OCI-LY7 (cell line): ENCODE results near the gene GRB10. TPM values are rescaled to one million over a fixed set of nuclear protein-coding genes. Genes with fewer than 3 reads are reported as not detected.

Experiments
- BruUV-seq: library from RNA; stranded (reverse); fragments of 400-500 nt; replicated peaks from 2 replicates; lab custom pipeline; 2021; lab: Mats Ljungman, UMichigan
- CTCF ChIA-PET: fragments of 300-600 bp; sonication (Branson Sonifier 250); formaldehyde crosslinking; loops from one replicate; lab custom pipeline; 2022; ENCODE audit warnings: antibody characterized with exemption; ENCODE audit not compliant: unreplicated experiment; lab: Charles Lee
- POLR2A ChIA-PET: fragments of 300-600 bp; sonication (Branson Sonifier 250); formaldehyde crosslinking; loops from one replicate; lab custom pipeline; 2022; ENCODE audit warnings: antibody characterized with exemption; lab: Charles Lee
- DNase-seq: peaks from one replicate; pipeline ENCODE4 v3.0.0-alpha.2; 2015; ENCODE audit warnings: low spot score
- H2AFZ ChIP-seq: fragments of 200-600 bp; sonication (generic), shearing (Covaris generic); 2 replicates; pipeline ENCODE4 v1.6.1; 2014; ENCODE audit warnings: mild to moderate bottlenecking, antibody characterized with exemption, low read length, moderate library complexity
- H3K27ac ChIP-seq: fragments of 200-600 bp; sonication (generic); 2 replicates; pipeline ENCODE4 v1.5.1; 2014; ENCODE audit warnings: mixed run types, low read depth, mild to moderate bottlenecking, moderate library complexity, low read length, inconsistent platforms; ENCODE audit not compliant: poor library complexity, severe bottlenecking
- H3K36me3 ChIP-seq: fragments of 200-600 bp; sonication (generic); 2 replicates; pipeline ENCODE4 v1.6.1; 2014; ENCODE audit warnings: mild to moderate bottlenecking, antibody characterized with exemption, low read length, moderate library complexity, mixed read lengths; ENCODE audit not compliant: insufficient read depth
- H3K4me1 ChIP-seq: fragments of 200-600 bp; sonication (generic); 2 replicates; pipeline ENCODE4 v1.5.1; 2014; ENCODE audit warnings: mild to moderate bottlenecking, low read length; ENCODE audit not compliant: insufficient read depth, poor library complexity, severe bottlenecking
- H3K4me2 ChIP-seq: fragments of 200-600 bp; sonication (generic); 2 replicates; pipeline ENCODE4 v1.6.1; 2014; ENCODE audit warnings: mild to moderate bottlenecking, low read length
- H3K4me3 ChIP-seq: fragments of 200-600 bp; sonication (generic); 2 replicates; pipeline ENCODE4 v1.5.1; 2014; ENCODE audit warnings: mild to moderate bottlenecking, low read depth, low read length; ENCODE audit not compliant: poor library complexity, severe bottlenecking
- H3K79me2 ChIP-seq: fragments of 200-600 bp; sonication (generic); 2 replicates; pipeline ENCODE4 v1.6.1; 2016; ENCODE audit warnings: low read depth, mild to moderate bottlenecking, low read length, moderate library complexity, mixed read lengths; ENCODE audit not compliant: insufficient read depth
- H3K9me2 ChIP-seq: fragments of 200-600 bp; sonication (generic); 2 replicates; pipeline ENCODE4 v1.6.1; 2016; ENCODE audit warnings: mild to moderate bottlenecking, low read length, mixed read lengths; ENCODE audit not compliant: insufficient read depth
- H3K9me3 ChIP-seq: fragments of 200-600 bp; sonication (generic); 2 replicates; pipeline ENCODE4 v1.6.1; 2014; ENCODE audit warnings: mild to moderate bottlenecking, mixed run types, low read length, mixed read lengths
- H4K20me1 ChIP-seq: fragments of 200-600 bp; sonication (generic); 2 replicates; pipeline ENCODE4 v1.6.1; 2014; ENCODE audit warnings: mild to moderate bottlenecking, antibody characterized with exemption, low read length, moderate library complexity, mixed read lengths; ENCODE audit not compliant: insufficient read depth
- EZH2phosphoT487 ChIP-seq: fragments of 200-600 bp; sonication (generic); IDR thresholded peaks from 2 replicates; pipeline ENCODE4 v1.6.1; 2018; ENCODE audit warnings: low read depth, borderline replicate concordance, mild to moderate bottlenecking, mixed run types, antibody characterized with exemption, low read length, moderate library complexity, mixed read lengths
- intact Hi-C: fragments of 100-400 bp; cut with micrococcal nuclease; formaldehyde crosslinking; loops from one replicate; pipeline ENCODE4 v1.10.0; 2022; ENCODE audit not compliant: unreplicated experiment
- total RNA-seq, 2 experiments: library from RNA; depleted of rRNA in 1 of 2; stranded (reverse); fragments of >200 nt in 1 of 2; shearing (Covaris generic) in 1 of 2; gene quantifications; 2 replicates each; pipeline ENCODE4 v1.2.3, GENCODE V29; 2014 to 2022
- TF ChIP-seq, protein P1 (sequence below): fragments of 200-600 bp; sonication (generic); conservative IDR thresholded peaks from 2 replicates; pipeline ENCODE4 v1.5.1; 2014; ENCODE audit warnings: mild to moderate bottlenecking, antibody characterized with exemption, low read length, moderate library complexity, mixed read lengths

The GRB10 gene
- total RNA-seq, 2 experiments from 2014 or later: not detected

DNA sequence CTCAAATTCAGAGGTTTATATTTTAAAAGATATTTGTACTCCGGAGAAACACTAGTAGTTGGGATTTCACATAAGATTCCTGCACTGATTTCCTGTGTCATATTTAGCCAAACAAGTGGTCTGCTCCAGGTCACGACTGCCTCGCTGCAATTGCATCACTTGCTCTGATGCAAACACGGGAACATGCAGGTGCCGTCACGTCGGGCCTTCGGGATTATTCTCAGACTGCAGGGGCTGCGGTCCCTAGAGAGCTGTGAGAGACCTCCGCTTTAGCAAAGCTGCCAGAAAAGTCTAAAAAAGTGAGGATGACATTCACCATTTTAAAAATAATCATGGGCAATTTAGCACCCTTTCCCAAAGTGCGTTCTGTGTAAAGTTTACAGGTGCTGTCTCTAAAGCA lies 124.0 kb downstream of the GRB10 start:
- H2AFZ ChIP-seq: no peak overlapping the region
- CTCF ChIA-PET: no interaction called here
- POLR2A ChIA-PET: no interaction called here
- no peak overlapping the region for H3K27ac ChIP-seq
- no TSS peak for BruUV-seq
- H3K4me3 ChIP-seq: no peak overlapping the region
- H4K20me1 ChIP-seq: no peaks in the 10 kb centered on the region
- H3K9me3 ChIP-seq: no peaks in the 10 kb centered on the region
- H3K79me2 ChIP-seq: no peaks in the 10 kb centered on the region
- H3K9me2 ChIP-seq: no peaks in the 10 kb centered on the region
- H3K4me2 ChIP-seq: no peak overlapping the region
- no peaks in the 10 kb centered on the region for H3K36me3 ChIP-seq
- intact Hi-C loops: no loop called here
- H3K4me1 ChIP-seq: peaks cover 15% of the 10 kb centered on the region
- TF ChIP-seq, protein P1, sequence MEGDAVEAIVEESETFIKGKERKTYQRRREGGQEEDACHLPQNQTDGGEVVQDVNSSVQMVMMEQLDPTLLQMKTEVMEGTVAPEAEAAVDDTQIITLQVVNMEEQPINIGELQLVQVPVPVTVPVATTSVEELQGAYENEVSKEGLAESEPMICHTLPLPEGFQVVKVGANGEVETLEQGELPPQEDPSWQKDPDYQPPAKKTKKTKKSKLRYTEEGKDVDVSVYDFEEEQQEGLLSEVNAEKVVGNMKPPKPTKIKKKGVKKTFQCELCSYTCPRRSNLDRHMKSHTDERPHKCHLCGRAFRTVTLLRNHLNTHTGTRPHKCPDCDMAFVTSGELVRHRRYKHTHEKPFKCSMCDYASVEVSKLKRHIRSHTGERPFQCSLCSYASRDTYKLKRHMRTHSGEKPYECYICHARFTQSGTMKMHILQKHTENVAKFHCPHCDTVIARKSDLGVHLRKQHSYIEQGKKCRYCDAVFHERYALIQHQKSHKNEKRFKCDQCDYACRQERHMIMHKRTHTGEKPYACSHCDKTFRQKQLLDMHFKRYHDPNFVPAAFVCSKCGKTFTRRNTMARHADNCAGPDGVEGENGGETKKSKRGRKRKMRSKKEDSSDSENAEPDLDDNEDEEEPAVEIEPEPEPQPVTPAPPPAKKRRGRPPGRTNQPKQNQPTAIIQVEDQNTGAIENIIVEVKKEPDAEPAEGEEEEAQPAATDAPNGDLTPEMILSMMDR: no peak
- TF ChIP-seq EZH2phosphoT487: no peak
- DNase-seq: no peak

DNA sequence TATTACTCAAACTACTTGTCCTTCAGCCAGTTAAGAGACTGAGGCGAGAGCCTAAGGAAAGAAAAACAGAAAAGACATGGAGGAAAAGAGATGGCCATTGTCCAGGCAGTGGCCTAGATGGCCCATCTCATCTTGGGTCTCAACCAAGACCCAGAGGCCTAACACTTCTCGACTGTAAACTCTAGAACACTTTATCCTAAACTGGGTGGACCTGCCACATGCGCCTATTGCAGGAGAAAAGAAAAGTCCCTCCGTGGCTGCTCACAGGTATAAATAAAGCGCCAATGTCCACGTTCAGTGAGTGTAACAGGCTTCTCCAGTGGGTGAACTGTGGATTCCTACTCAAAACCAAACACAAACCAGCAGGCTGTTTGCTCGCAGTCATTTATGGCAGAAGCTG lies 124.8 kb downstream of the GRB10 start:
- intact Hi-C loops: no loop called here
- POLR2A ChIA-PET: no interaction called here

DNA sequence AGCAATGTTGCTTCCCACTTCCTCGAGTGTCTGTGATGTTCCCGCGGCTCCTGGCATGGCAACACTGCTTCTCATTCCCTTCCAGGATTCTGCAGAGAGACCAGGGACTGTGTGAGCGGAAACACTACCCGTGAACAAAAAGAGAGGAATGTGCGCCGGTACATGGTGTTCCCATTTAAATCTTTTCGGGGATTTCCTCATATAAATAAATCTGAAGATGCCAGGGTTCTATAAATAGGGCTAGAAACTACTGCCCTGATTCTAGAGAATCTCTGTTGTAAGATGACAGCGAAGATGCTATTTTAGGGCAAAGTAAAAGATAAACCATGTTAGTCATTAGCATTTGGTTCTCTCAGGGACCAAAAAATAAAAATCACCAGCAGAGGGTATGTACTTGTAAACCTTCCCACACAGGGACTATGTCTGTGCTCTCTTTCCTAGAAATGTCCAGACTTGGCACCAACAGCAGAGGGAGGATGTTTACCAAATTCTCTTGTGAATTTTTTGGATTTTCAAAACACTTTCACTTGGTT lies 125.3 kb downstream of the GRB10 start:
- Histone ChIP-seq H3K4me1 (peaks cover 15% of the 10 kb centered on the region), H3K79me2 (no peaks in the 10 kb centered on the region), H3K36me3 (no peaks in the 10 kb centered on the region), H2AFZ (no peak overlapping the region), H3K4me3 (no peak overlapping the region), H3K4me2 (no peak overlapping the region), H4K20me1 (no peaks in the 10 kb centered on the region), H3K9me3 (no peaks in the 10 kb centered on the region), H3K27ac (no peak overlapping the region), H3K9me2 (no peaks in the 10 kb centered on the region)
- POLR2A ChIA-PET: no interaction called here
- intact Hi-C loops: no loop called here
- TF ChIP-seq, protein P1: no peak
- TF ChIP-seq EZH2phosphoT487: no peak
- no TSS peak for BruUV-seq
- CTCF ChIA-PET: no interaction called here
- no peak for DNase-seq

More for the DNA sequence above, 124.8 kb downstream of the GRB10 start:
- CTCF ChIA-PET: no interaction called here
- TF ChIP-seq EZH2phosphoT487: no peak
- TF ChIP-seq, protein P1: no peak
- no peak for DNase-seq
- Histone ChIP-seq H3K4me3 (no peak overlapping the region), H3K9me3 (no peaks in the 10 kb centered on the region), H3K36me3 (no peaks in the 10 kb centered on the region), H3K9me2 (no peaks in the 10 kb centered on the region), H4K20me1 (no peaks in the 10 kb centered on the region), H3K79me2 (no peaks in the 10 kb centered on the region), H2AFZ (no peak overlapping the region), H3K4me1 (peaks cover 15% of the 10 kb centered on the region), H3K27ac (no peak overlapping the region), H3K4me2 (no peak overlapping the region)
- no TSS peak for BruUV-seq
